ENCODE measurements around the gene ARL16.

DNA sequence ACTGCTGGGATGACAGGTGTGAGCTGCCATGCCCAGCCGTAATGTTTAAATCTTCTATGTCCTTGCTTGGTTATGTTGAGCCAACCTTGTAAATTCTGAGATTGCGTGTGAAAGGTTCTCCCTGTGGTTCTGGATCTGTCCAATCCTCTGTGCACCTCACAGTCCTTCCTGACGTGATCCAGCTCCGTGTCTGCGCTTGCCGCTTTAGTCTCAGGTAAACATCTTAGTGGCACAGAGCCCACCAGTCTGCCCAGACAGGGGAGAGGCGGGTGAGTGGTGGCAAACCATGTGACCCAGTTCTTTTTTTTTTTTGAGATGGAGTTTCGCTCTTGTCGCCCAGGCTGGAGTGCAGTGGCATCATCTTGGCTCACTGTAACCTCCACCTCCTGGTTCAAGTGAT is 42.4 kb upstream of the ARL16 start:
- TF ChIP-seq POLR2A (IDR thresholded peaks at IDR 0.05): no peak
- TF ChIP-seq, protein P1, sequence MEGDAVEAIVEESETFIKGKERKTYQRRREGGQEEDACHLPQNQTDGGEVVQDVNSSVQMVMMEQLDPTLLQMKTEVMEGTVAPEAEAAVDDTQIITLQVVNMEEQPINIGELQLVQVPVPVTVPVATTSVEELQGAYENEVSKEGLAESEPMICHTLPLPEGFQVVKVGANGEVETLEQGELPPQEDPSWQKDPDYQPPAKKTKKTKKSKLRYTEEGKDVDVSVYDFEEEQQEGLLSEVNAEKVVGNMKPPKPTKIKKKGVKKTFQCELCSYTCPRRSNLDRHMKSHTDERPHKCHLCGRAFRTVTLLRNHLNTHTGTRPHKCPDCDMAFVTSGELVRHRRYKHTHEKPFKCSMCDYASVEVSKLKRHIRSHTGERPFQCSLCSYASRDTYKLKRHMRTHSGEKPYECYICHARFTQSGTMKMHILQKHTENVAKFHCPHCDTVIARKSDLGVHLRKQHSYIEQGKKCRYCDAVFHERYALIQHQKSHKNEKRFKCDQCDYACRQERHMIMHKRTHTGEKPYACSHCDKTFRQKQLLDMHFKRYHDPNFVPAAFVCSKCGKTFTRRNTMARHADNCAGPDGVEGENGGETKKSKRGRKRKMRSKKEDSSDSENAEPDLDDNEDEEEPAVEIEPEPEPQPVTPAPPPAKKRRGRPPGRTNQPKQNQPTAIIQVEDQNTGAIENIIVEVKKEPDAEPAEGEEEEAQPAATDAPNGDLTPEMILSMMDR (IDR thresholded peaks at IDR 0.05): no peak
- no peak for TF ChIP-seq POLR2AphosphoS5 (IDR thresholded peaks at IDR 0.05)
